ENCODE measurements around the gene ROR2.

Gene ROR2

GRCh38 chr9:91789941-91790340, 160.1 kb downstream of the ROR2 start:
- DNase-seq = no peak

- no peak for DNase-seq
Measured at GRCh38 chr9:91787931-91788330, 162.1 kb downstream of the ROR2 start.

GRCh38 chr9:91786132-91786896, 163.7 kb downstream of the ROR2 start:
- DNase-seq = no peak

- DNase-seq = no peak
Measured at GRCh38 chr9:91785447-91785842, 164.6 kb downstream of the ROR2 start.

- DNase-seq = no peak
Measured at GRCh38 chr9:91784673-91785446, 165.2 kb downstream of the ROR2 start.

GRCh38 chr9:91783876-91784672, 166.0 kb downstream of the ROR2 start:
- DNase-seq = no peak

- DNase-seq = no peak
Measured at GRCh38 chr9:91783411-91783810, 166.6 kb downstream of the ROR2 start.

GRCh38 chr9:91782708-91783214, 167.3 kb downstream of the ROR2 start:
- no peak for DNase-seq

- no peak for DNase-seq
Measured at GRCh38 chr9:91781906-91782305, 168.1 kb downstream of the ROR2 start.

GRCh38 chr9:91781116-91781515, 168.9 kb downstream of the ROR2 start:
- no peak for DNase-seq

GRCh38 chr9:91778031-91778430, 172.0 kb downstream of the ROR2 start:
- no peak for DNase-seq

- DNase-seq = no peak
Measured at GRCh38 chr9:91777292-91777830, 172.7 kb downstream of the ROR2 start.

GRCh38 chr9:91776409-91777291, 173.4 kb downstream of the ROR2 start:
- no peak for DNase-seq

GRCh38 chr9:91775708-91776028, 174.4 kb downstream of the ROR2 start:
- no peak for DNase-seq

GRCh38 chr9:91775011-91775707, 174.9 kb downstream of the ROR2 start:
- peak; percentile 75 for DNase-seq

GRCh38 chr9:91773156-91773555, 176.9 kb downstream of the ROR2 start:
- no peak for DNase-seq

- DNase-seq = no peak
Measured at GRCh38 chr9:91771864-91772263, 178.2 kb downstream of the ROR2 start.

GRCh38 chr9:91771027-91771426, 179.0 kb downstream of the ROR2 start:
- no peak for DNase-seq

GRCh38 chr9:91770229-91770628, 179.8 kb downstream of the ROR2 start:
- DNase-seq = no peak

GRCh38 chr9:91768977-91769916, 180.8 kb downstream of the ROR2 start:
- no peak for DNase-seq

Data from stimulated activated CD4-positive, alpha-beta T cell treated with anti-CD3 and anti-CD28 coated beads, Interleukin-15, amount 100 ng/mL, for 24 hours (primary cell).